ENCODE measurements around the gene HEXD.

HEXD gene

GRCh38 chr17:82383411-82383810 is 34.7 kb upstream of the HEXD start:
- TF ChIP-seq, protein P1, sequence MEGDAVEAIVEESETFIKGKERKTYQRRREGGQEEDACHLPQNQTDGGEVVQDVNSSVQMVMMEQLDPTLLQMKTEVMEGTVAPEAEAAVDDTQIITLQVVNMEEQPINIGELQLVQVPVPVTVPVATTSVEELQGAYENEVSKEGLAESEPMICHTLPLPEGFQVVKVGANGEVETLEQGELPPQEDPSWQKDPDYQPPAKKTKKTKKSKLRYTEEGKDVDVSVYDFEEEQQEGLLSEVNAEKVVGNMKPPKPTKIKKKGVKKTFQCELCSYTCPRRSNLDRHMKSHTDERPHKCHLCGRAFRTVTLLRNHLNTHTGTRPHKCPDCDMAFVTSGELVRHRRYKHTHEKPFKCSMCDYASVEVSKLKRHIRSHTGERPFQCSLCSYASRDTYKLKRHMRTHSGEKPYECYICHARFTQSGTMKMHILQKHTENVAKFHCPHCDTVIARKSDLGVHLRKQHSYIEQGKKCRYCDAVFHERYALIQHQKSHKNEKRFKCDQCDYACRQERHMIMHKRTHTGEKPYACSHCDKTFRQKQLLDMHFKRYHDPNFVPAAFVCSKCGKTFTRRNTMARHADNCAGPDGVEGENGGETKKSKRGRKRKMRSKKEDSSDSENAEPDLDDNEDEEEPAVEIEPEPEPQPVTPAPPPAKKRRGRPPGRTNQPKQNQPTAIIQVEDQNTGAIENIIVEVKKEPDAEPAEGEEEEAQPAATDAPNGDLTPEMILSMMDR (IDR thresholded peaks at IDR 0.05), result no peak

DNA sequence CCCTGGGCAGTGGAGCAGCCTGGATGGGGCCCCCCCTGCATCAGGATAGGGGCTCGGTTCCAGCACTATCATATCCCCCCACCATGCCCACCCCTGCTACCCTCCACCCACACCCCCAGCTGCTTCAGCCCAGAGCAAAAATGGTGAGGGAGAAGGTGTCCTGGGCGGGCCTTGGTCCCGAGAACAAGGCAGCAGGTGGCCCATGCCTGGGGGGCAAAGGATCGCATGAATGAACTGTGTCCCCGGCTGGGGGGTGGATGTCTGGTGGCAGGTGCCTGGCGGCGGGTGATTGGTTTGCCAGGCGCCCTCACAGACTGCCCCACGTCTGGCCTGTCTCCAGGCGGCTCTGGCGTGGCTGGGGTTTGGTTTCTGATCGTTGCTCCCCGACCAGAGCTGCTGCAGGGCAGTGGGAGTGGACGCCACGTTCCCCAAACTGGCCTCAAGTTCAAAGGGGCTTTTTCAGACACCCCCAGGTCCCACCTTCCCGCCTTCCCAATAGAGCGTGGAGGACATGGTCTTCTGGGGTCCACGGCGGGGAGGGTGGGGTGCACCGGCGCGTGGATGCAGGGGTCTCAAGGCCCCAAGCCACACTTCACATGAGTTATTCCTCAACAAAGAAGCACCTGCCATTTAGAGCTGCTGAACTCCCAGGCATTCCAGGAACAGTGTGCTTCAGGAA is 34.0 kb upstream of the HEXD start:
- TF ChIP-seq, protein P1 (IDR thresholded peaks at IDR 0.05), result no peak

GRCh38 chr17:82384730-82385481 is 33.2 kb upstream of the HEXD start:
- TF ChIP-seq, protein P1 (IDR thresholded peaks at IDR 0.05), result peak; percentile 59

GRCh38 chr17:82385559-82386254 is 32.4 kb upstream of the HEXD start:
- TF ChIP-seq, protein P1 (IDR thresholded peaks at IDR 0.05), result no peak

GRCh38 chr17:82386255-82386831 is 31.8 kb upstream of the HEXD start:
- TF ChIP-seq, protein P1 (IDR thresholded peaks at IDR 0.05), result no peak

DNA sequence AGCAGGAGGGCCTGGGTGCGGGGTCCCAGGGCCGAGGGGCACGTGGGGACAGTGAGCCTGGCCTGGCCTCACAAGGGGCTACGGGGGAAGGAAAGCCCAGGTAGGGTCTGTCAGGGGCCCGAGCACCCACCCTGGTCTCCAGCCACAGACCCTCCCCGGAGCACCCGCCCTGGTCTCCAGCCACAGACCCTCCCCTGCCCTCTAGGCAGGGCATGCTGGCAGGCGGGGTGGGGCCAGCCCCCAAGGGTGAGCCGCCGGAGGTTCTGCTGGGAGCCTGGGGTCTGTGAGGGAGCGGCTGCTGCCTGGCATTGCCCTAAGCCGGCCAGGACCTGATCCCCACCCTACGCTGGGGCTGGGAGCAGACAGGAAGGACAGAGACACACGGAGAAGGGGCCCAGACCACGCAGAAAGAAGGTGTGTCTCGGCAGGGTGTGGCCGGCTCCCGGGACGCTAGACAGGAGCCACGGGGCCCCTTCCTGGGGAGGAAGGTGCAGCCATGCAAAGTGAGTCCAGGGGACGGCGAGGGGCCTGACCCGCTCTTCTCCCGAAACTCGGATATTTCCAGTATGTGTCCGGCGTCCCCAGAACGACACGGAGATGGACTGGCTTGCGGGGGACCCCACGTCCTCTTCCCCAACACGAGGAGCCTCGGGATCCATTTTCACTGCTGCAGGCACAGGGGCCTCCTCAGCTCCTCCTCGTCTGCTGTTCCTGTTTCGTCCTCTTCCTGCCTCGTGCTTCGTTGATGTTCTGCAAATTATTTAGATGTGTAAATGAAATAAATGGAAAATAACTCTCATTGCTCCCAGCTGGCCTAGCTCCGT is 31.1 kb upstream of the HEXD start:
- TF ChIP-seq, protein P1 (IDR thresholded peaks at IDR 0.05), result no peak

- TF ChIP-seq, protein P1 (IDR thresholded peaks at IDR 0.05), result no peak
These were observed 30.4 kb upstream of the HEXD start for GRCh38 chr17:82387705-82388106.
